Panc1 (cell line): ENCODE data around the gene TMEM233. TPM values are rescaled to one million over a fixed set of nuclear protein-coding genes. Genes with fewer than 3 reads are reported as not detected.

ENCODE experiments used
- ATAC-seq: fragments of 200-7000 bp; cut with Tn5 transposase; 2 replicates; pipeline ENCODE4 v1.9.1; 2020; ENCODE audit warnings: mild to moderate bottlenecking, moderate library complexity
- BruUV-seq: library from RNA; stranded (reverse); fragments of 400-500 nt; replicated peaks from 2 replicates; lab custom pipeline; 2021; lab: Mats Ljungman, UMichigan
- CTCF ChIA-PET: fragments of 300-600 bp; sonication (Branson Sonifier 250); formaldehyde crosslinking; loops from one replicate; lab custom pipeline; 2022; ENCODE audit warnings: antibody characterized with exemption; lab: Charles Lee
- POLR2A ChIA-PET: fragments of 300-600 bp; sonication (Branson Sonifier 250); formaldehyde crosslinking; loops from one replicate; lab custom pipeline; 2022; ENCODE audit warnings: antibody characterized with exemption; lab: Charles Lee
- DNase-seq: peaks from one replicate; pipeline ENCODE4 v3.0.0-alpha.2; 2010; ENCODE audit warnings: low read depth, low spot score
- H3K27ac ChIP-seq: 2 replicates; pipeline ENCODE4 v1.5.1; 2011; ENCODE audit warnings: mild to moderate bottlenecking, low read length, inconsistent platforms
- H3K27me3 ChIP-seq: fragments of 200-500 bp; sonication (Bioruptor generic); 2 replicates; pipeline ENCODE4 v1.6.0; 2014; ENCODE audit warnings: low read length, inconsistent platforms; ENCODE audit not compliant: control insufficient read depth, insufficient read depth
- H3K36me3 ChIP-seq: fragments of 200-500 bp; sonication (Bioruptor generic); 2 replicates; pipeline ENCODE4 v1.5.1; 2014; ENCODE audit warnings: inconsistent platforms, mild to moderate bottlenecking, low read length, moderate library complexity; ENCODE audit not compliant: control insufficient read depth, insufficient read depth
- H3K4me1 ChIP-seq: 2 replicates; pipeline ENCODE4 v1.5.1; 2011; ENCODE audit warnings: inconsistent platforms, mild to moderate bottlenecking, low read length, moderate library complexity; ENCODE audit not compliant: control insufficient read depth, insufficient read depth
- H3K4me3 ChIP-seq, 2 experiments: 2 replicates each; pipeline ENCODE4 v1.5.1; 2011 to 2012; ENCODE audit warnings: low read depth in 2 of 2, low read length in 2 of 2, mild to moderate bottlenecking in 2 of 2, inconsistent platforms in 1 of 2, moderate library complexity in 1 of 2
- H3K9me3 ChIP-seq: fragments of 200-500 bp; sonication (Bioruptor generic); 2 replicates; pipeline ENCODE4 v1.5.1; 2014; ENCODE audit warnings: low read depth, mild to moderate bottlenecking, inconsistent platforms, low read length, moderate library complexity; ENCODE audit not compliant: control insufficient read depth, insufficient read depth
- POLR2AphosphoS5 ChIP-seq: IDR thresholded peaks from 2 replicates; pipeline ENCODE4 v1.6.1; 2012; ENCODE audit warnings: mild to moderate bottlenecking, low read depth, low read length, moderate library complexity
- SIN3A ChIP-seq: IDR thresholded peaks from 2 replicates; pipeline ENCODE4 v1.6.1; 2012; ENCODE audit warnings: low read depth, mild to moderate bottlenecking, low read length, moderate library complexity, borderline replicate concordance; ENCODE audit not compliant: insufficient read depth
- TCF7L2 ChIP-seq: IDR thresholded peaks from 2 replicates; pipeline ENCODE4 v1.6.1; 2011; ENCODE audit warnings: mild to moderate bottlenecking, low read depth, low read length, inconsistent platforms
- in situ Hi-C: cut with HindIII; loops from 2 replicates; pipeline ENCODE4 v1.10.0; 2016; ENCODE audit warnings: low sequenced_read_pairs, low pct_unique_long_range_greater_than_20kb
- intact Hi-C: fragments of 100-400 bp; cut with micrococcal nuclease; formaldehyde crosslinking; loops from one replicate; pipeline ENCODE4 v1.10.0; 2022; ENCODE audit not compliant: unreplicated experiment
- total RNA-seq: library from RNA; stranded (reverse); gene quantifications from one replicate; pipeline ENCODE4 v1.2.1, GENCODE V29; 2021; ENCODE audit not compliant: unreplicated experiment
- TF ChIP-seq, protein P1 (sequence below), 2 experiments: IDR thresholded peaks; 2 replicates each; pipeline ENCODE4 v1.6.1; 2011 to 2012; ENCODE audit warnings: low read depth in 2 of 2, control low read depth in 1 of 2, low read length in 1 of 2, mild to moderate bottlenecking in 1 of 2, moderate library complexity in 1 of 2; ENCODE audit not compliant: insufficient read depth in 1 of 2
- TF ChIP-seq, protein P2 (sequence below): fragments of 450-650 bp; IDR thresholded peaks from 2 replicates; pipeline ENCODE4 v1.5.1; 2017; ENCODE audit warnings: mild to moderate bottlenecking

Gene TMEM233
- total RNA-seq, 1 experiment from 2014 or later, result not detected

DNA sequence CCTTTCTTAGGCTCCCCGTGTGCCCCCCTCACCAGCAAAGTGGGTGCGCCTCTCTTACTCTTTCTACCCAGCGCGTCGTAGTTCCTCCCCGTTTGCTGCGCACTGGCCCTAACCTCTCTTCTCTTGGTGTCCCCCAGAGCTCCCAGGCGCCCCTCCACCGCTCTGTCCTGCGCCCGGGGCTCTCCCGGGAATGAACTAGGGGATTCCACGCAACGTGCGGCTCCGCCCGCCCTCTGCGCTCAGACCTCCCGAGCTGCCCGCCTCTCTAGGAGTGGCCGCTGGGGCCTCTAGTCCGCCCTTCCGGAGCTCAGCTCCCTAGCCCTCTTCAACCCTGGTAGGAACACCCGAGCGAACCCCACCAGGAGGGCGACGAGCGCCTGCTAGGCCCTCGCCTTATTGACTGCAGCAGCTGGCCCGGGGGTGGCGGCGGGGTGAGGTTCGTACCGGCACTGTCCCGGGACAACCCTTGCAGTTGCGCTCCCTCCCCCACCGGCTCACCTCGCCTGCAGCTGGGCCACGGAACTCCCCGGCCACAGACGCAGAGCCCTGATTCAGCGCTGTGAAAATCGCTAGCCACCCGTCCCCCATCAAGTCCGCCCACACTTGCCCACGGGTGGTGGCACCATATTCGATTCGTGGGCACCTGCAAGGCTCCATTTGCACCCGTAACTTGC, 1.3 kb downstream of the TMEM233 start:
- in situ Hi-C loops (no loop called here), intact Hi-C loops (no loop called here)
- Histone ChIP-seq H3K9me3 (no peaks in the 10 kb centered on the region), H3K4me3 (peak overlapping the region; percentile 38 to 59), H3K36me3 (no peaks in the 10 kb centered on the region), H3K27ac (no peak overlapping the region), H3K27me3 (peaks cover 48% of the 10 kb centered on the region), H3K4me1 (peaks cover 8% of the 10 kb centered on the region; the same call in 1 of the 2 replicates)
- BruUV-seq, result no TSS peak
- TF ChIP-seq, protein P1, sequence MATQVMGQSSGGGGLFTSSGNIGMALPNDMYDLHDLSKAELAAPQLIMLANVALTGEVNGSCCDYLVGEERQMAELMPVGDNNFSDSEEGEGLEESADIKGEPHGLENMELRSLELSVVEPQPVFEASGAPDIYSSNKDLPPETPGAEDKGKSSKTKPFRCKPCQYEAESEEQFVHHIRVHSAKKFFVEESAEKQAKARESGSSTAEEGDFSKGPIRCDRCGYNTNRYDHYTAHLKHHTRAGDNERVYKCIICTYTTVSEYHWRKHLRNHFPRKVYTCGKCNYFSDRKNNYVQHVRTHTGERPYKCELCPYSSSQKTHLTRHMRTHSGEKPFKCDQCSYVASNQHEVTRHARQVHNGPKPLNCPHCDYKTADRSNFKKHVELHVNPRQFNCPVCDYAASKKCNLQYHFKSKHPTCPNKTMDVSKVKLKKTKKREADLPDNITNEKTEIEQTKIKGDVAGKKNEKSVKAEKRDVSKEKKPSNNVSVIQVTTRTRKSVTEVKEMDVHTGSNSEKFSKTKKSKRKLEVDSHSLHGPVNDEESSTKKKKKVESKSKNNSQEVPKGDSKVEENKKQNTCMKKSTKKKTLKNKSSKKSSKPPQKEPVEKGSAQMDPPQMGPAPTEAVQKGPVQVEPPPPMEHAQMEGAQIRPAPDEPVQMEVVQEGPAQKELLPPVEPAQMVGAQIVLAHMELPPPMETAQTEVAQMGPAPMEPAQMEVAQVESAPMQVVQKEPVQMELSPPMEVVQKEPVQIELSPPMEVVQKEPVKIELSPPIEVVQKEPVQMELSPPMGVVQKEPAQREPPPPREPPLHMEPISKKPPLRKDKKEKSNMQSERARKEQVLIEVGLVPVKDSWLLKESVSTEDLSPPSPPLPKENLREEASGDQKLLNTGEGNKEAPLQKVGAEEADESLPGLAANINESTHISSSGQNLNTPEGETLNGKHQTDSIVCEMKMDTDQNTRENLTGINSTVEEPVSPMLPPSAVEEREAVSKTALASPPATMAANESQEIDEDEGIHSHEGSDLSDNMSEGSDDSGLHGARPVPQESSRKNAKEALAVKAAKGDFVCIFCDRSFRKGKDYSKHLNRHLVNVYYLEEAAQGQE (IDR thresholded peaks at IDR 0.05; ENCODE audit: insufficient read depth in 1 of 2, low read depth in 2 of 2, low read length in 1 of 2), result no peak
- no peak for TF ChIP-seq SIN3A
- TF ChIP-seq TCF7L2, result no peak
- TF ChIP-seq POLR2AphosphoS5, result no peak
- DNase-seq (no peak), ATAC-seq (peak; percentile 84)
- ChIA-PET CTCF (interaction anchor here (0.7 kb wide), 1 partner anchor 55 kb away, joined by 3 read pairs; no protein-coding TSS in a partner anchor), POLR2A (no interaction called here)

DNA sequence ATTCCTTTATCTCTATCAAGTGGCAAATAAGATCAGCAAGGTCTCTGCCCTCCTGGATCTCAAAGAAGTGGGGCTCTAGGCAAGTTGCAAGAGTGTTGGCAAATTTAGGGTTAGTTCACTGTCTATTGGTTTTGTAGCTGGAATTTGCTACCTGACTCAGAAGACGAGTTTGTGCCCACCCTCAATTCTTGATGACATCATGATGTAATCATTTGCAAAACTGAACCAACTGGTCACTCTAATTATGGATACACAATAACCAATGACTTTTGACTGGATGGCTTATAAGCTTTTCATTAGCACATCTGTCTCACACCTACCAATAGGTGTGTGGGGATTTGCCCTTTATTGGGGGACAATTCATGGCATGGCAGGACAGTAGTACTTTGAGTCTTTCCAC, 4.6 kb downstream of the TMEM233 start:
- Histone ChIP-seq H3K27ac (no peak overlapping the region), H3K4me3 (no peak overlapping the region), H3K4me1 (peaks cover 8% of the 10 kb centered on the region; the same call in 1 of the 2 replicates), H3K36me3 (no peaks in the 10 kb centered on the region), H3K9me3 (no peaks in the 10 kb centered on the region), H3K27me3 (peaks cover 35% of the 10 kb centered on the region)
- CTCF ChIA-PET, result no interaction called here
- ATAC-seq (no peak), DNase-seq (no peak)
- intact Hi-C loops (no loop called here), in situ Hi-C loops (no loop called here)
- POLR2A ChIA-PET, result interaction anchor here (0.6 kb wide), 1 partner anchor 29 kb away, joined by 3 read pairs; no protein-coding TSS in a partner anchor
- no TSS peak for BruUV-seq
- TF ChIP-seq SIN3A (no peak), TCF7L2 (no peak), POLR2AphosphoS5 (no peak)
- TF ChIP-seq, protein P1 (IDR thresholded peaks at IDR 0.05; ENCODE audit: insufficient read depth in 1 of 2, low read depth in 2 of 2, low read length in 1 of 2), result no peak
- TF ChIP-seq, protein P2, sequence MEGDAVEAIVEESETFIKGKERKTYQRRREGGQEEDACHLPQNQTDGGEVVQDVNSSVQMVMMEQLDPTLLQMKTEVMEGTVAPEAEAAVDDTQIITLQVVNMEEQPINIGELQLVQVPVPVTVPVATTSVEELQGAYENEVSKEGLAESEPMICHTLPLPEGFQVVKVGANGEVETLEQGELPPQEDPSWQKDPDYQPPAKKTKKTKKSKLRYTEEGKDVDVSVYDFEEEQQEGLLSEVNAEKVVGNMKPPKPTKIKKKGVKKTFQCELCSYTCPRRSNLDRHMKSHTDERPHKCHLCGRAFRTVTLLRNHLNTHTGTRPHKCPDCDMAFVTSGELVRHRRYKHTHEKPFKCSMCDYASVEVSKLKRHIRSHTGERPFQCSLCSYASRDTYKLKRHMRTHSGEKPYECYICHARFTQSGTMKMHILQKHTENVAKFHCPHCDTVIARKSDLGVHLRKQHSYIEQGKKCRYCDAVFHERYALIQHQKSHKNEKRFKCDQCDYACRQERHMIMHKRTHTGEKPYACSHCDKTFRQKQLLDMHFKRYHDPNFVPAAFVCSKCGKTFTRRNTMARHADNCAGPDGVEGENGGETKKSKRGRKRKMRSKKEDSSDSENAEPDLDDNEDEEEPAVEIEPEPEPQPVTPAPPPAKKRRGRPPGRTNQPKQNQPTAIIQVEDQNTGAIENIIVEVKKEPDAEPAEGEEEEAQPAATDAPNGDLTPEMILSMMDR, result no peak
